Measurements from ENCODE around the gene APLP2.
A peak's percentile ranks its signal among the peaks of the same experiment; 100 is the strongest.
"Not testable (repeated sequence)": the region's sequence is repeated elsewhere in the genome, so short reads cannot be mapped to it uniquely, and the experiment has no call there.

The APLP2 gene

DNA sequence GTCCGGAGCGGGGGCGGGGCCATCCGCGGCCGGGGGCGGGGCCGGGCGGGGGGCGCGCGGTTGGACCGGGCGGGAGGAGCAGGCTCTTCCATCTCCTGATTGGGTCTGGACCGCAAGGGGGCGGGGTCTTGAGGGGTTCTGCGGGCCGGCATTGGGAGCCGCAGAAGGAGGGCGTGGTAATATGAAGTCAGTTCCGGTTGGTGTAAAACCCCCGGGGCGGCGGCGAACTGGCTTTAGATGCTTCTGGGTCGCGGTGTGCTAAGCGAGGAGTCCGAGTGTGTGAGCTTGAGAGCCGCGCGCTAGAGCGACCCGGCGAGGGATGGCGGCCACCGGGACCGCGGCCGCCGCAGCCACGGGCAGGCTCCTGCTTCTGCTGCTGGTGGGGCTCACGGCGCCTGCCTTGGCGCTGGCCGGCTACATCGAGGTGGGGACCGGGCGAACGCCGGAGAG, at the start of gene APLP2:
APLP2 (plus strand) TSS at position 236 of the 450 bp plus-strand sequence; CDS start at position 320, 84 bp downstream.
- peak; percentile 98 for DNase-seq

DNA sequence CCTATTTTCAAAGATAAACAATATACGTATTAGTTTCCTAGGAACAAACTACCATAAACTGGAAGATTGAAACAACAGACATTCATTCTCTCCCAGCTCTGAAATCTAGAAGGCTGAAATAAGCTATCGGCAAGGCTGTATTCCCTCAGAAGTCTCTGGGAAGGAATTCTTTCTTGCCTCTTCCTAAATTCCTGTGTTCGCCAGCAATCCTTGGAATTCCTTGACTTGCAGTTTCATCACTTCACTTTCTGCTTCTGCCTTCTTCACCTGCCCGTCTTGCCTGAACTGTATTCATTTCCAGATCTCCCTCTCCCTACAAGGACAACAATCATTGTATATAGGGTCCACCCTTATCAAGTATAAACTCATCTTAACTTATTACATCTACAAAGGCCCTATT, 49.4 kb upstream of the APLP2 start:
- DNase-seq: no peak

DNA sequence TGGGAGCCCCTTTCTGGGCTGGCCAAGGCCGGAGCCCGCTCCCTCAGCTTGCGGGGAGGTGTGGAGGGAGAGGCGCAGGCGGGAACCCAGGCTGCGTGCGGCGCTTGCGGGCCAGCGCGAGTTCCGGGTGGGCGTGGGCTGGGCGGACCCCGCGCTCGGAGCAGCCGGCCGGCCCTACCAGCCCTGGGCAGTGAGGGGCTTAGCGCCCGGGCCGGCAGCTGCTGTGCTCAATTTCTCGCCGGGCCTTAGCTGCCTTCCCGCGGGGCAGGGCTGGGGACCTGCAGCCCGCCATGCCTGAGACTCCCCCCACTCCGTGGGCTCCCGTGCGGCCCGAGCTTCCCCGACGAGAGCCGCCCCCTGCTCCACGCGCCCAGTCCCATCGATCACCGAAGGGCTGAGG, 48.1 kb upstream of the APLP2 start:
- not testable (repeated sequence) for DNase-seq

DNA sequence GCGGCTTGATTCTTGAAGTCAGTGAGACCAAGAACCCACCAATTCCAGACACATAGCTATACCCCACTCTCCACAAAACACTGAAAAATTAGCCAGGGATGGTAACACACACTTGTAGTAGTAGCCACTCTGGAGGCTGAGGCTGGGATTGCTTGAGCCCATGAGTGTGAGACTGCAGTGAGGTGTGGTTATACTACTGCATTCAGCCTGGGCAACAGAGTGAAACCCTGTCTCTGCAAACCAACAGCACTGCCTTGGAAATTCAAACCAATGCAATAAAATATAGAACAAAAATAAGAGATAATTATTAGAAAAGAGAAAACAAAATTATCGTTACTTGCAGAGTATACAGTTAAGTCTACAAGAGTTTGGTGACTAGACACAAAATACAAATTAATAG, 46.9 kb upstream of the APLP2 start:
- no peak for DNase-seq

DNA sequence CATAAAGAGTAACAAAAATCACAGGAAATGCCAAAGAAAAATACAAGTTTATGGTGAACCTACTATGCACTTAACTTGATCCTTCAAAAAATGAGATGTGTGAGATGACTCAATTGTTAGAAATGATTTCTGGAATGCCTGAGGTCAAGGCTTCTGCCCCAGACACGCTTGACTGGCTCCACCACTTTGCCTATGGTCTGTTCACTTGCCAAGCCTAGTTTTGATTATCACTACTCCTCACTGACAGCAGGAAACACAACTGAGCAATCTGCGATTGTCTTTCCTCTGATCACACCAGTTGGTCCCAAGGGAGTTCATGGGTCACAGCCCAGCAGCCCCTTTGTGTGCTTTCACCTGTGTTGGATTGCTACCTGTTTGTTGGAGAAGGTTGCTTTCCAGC, 46.5 kb upstream of the APLP2 start:
- no peak for DNase-seq

DNA sequence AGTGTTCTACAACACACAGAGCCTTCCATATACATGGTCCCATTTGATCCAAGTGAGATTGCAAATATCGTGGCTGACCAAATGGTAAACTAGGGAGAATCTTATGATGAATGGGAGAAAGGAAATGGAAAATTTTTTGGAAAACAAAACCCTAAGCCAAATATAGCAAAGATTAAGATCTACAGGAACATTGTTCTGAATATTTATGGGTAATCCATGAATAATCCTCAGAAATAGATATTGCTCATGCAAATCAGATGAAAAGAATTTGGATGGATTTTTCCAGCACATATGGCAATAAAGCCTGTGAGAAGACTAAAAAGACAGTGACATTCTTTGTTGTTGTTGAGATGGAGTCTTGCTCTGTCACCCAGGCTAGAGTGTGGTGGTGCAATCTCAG, 45.3 kb upstream of the APLP2 start:
- DNase-seq: no peak

DNA sequence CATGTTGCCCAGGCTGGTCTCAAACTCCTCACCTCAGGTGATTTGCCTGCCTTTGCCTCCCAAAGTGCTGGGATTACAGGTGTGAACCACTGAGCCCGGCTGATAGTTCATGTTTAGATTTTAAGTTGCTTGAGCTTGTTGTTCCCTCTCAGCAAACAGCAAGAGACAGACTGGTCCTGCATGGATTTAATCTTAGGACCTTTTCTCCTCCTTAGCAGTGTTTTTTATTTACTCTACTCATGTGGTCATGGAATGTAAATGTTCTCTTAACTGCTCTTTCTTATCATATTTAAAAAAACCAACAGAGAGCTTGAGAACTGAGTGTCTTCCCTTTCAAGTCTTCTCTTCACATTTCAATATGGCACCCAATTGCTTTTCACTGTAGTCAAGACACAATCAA, 44.3 kb upstream of the APLP2 start:
- DNase-seq: no peak

DNA sequence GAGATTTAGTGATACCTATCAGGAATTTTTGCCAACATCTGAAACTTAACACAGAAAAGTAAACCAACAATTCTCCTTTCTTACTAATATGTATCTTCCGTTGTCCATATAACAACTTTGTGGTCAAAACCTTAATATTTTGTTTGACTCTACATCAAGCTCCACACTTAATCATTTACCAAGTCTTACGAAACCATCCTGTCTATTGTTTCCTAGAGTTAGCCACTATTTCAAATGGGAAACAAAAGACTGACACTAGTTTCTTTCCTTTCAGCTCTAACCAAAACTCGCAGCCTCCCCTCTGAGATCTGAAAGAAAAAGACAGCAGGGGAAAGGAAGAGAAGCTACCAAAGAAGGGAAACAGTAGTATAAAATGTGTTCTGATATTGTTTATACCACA, 40.6 kb upstream of the APLP2 start:
- DNase-seq: no peak

DNA sequence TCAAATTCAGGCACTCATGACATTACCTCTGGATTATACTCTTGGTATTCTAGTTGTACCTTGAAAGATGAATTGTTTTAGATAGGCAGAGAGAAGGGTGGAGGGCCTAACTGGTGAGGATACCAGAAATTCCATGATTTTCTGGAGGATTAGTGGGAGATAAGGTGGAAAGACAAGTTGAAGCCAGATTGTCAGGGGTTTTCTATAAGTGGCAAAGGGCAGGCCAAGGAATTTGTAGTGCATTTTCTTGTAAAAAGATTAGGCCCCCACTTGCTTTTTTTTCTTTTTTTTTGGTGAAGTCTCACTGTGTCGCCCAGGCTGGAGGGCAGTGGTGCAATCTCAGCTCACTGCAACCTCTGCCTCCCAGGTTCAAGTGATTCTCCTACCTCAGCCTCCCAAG, 38.6 kb upstream of the APLP2 start:
- no peak for DNase-seq

DNA sequence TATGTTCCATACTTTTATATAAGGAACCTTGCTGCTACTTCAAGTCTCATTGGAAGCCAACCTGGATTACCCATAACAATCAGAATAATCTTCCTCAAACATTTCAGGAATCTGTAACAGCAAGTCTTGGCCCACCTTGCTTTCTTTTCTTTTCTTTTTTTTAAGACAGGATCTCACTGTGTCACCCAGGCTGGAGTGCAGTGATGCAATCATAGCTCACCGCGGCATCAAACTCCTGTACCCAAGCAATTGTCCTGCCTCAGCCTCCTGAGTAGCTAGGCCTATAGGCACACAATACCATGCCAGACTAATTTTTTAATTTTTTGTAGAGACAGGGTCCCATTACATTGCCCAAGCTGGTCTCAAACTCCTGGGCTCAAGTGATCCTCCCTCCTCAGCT, 37.7 kb upstream of the APLP2 start:
- DNase-seq: no peak

DNA sequence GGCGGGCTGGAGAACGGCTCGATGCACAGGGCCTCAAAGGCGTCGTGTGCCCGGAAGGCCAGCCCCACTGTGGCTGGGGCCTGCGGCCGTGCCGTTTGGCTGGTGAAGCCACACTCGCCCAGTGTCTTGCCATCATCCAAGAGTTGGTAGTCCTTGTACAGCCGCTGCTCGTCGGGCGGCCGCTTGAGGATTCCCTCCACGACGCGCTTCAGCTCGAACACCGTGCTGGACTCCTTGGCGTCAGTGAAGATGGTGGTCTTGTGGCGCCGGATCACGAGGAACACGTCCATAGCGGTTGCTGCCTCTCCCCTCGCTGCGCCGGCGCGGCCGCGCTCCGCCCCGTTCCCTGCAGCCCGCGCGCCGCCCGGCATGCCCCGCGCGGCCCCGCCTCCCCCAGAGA, 36.8 kb upstream of the APLP2 start:
- DNase-seq: no peak

DNA sequence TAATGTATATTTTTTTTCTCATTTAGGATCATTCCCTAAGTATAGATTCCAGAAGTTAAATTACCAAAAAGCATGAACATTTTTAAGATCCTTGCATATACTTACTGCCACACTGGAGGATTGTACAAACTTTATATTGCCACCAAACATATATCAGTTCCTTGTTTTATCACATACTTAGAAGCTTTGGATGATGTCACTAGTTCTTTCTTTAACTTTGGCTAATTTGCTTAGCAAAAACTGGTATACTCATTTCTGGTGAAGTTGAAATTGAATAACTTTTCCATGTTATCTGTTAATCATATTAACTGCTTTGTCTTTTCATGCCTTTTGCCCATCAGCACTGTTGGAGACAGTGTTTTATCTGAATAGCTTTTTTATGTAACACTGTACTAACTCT, 35.5 kb upstream of the APLP2 start:
- no peak for DNase-seq

DNA sequence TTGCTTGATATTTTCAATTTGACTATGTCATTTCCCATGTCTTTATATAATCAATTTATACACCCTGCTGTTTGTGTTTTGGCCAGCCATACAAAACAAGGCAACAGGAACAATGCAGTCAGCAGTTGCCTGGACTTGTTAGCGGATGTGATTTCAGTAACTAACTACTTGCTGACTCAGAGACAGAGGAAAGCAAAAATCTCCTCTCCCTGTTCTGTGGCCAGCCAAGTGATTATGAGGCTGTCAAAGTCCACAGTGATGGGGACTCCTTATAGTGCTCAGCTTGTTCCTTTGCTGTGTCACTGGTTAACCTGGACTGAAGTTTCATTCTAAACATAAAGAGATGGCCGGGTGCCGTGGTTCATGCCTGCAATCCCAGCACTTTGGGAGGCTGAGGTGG, 32.6 kb upstream of the APLP2 start:
- DNase-seq: no peak

DNA sequence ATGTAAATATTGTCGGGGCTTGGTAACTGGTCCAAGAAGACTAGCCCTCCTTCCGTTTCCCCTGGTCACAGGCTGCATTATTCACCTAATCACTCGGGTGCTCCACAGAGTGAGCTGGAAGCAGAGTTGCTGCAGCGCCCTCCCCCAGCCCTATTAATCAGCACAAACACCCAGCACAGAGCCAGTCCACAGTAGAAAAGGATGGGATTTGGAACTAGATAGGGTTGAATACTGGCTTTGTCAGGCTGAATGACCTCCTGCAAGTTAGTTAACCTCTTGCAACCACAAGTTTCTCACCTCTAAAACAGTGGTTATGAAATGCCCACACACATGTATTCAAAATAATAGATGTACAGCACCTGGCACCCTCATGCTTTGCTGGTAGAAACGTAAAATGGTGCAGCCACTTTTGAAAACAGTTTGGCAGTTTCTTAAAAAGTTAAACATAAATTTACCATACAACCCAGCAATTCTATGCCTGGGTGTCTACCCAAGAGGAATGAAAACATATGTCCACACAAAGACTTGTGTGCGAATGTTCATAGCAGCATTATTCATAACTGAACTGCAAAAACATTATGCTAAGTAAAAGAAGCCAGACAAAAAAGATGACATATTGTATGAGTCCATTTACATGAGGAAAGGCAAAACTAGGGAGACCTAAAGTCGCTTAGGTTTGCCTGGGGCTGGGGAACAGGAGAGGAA, 31.7 kb upstream of the APLP2 start:
- no peak for DNase-seq

DNA sequence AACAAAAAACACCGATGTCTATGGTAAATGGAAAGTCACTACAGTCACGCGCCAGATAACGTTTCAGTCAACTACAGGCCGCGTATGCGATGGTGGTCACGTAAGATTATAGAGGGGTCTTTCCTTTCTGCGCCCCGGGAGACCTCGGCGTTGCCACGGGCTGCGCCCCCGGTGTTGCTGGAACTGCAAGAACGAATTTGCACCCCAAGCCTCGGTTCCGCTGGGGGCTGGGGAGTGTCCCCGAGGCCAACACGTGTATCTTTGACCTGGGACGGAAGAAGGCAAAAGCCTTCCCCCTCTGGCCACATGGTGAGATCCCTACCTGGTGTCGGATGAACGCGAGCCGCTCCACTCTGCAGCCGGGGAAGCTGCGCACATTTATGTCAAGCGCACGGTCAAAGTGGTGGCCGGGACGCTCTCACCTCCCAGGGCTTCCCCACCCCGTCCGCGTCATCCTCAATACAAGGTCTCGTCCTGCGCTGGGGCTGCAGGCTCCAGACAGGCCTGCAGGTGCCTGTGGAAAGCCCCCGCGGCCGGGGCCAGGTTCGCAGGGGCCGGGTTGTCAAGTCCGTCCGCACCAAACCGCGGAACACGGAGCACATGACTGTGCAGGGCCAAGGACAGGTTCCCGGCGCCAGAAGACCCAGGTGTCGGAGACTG, 29.3 kb upstream of the APLP2 start:
- no peak for DNase-seq

DNA sequence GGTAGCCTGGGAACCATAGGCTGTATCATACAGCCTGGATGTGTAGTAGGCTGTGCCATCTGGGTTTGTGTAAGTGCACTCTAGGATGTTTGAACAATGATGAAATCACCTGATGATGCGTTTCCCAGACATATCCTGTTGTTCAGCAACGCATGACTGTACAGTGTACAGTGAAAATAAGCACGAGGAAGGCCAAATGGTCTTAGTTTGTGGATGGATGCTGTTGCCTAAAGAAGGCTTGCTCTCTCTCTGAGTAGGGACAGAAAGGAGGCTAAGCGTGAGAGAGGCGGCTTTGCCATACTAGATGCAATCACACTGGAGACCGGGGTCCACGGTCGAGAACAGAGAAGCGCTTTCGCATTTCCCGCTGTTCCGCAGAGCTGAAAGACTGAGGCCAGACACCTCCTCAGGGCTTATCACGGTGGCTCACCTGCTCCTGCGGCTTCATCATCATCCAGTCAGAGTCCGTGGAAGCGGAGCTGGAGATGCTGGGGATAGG, 27.6 kb upstream of the APLP2 start:
- DNase-seq: no peak

DNA sequence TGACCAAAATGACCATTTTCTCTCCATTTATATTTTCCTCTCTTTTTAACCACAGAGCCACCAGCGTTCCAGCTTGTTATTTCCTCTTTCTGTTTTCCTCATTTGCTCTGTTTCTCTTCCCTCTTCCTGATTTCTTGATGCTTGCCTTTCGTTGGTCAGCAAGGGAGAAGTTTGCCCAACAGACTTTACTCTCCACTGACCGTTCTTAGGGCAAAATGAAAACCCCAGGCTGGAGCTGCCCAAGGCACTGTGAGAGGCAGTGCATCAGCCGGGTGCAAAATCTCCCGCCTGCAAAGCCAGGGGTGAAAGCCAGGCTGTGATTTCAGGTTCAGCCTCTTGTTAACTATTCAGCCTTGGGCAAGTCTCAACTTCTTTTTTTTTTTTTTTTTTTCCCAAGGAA, 26.1 kb upstream of the APLP2 start:
- no peak for DNase-seq

DNA sequence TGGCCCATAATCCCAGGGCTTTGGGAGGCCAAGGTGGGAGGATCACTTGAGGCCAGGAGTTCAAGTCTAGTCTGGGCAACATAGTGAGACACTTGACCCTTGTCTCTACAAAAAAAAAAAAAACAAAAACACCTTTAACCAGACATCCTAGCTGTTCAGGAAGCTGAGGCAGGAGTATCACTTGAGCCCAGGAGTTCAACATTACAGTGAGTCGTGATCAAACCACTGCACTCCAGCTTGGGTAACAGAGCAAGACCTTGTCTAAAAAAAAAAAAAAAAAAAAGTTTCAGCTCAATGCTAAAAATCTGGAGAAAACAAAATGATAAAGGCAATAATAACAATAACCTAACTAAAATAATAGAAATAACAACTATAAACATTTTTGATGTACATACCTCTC, 22.6 kb upstream of the APLP2 start:
- no peak for DNase-seq

DNA sequence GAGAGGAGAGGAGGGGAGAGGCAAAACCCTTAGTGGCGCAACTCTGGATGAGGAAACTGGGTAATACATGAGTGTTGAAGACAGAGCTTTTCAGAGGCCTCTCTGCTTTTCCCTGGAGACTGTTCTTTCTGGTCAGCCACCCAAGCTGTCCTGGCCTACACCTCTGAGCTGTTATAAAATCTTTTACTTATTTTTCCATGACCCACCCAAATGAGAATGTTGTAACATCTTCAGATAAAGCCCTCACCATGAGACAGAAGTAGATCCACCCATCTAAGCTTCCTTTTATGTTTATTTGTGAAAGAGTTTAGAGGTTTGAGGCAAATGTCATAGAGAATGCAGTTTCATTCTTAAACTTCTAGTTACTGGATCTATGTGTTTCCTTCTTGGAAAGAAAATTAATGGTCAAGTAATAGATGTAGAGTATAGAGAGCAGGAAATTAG, 20.3 kb upstream of the APLP2 start:
- DNase-seq: peak; percentile 44

DNA sequence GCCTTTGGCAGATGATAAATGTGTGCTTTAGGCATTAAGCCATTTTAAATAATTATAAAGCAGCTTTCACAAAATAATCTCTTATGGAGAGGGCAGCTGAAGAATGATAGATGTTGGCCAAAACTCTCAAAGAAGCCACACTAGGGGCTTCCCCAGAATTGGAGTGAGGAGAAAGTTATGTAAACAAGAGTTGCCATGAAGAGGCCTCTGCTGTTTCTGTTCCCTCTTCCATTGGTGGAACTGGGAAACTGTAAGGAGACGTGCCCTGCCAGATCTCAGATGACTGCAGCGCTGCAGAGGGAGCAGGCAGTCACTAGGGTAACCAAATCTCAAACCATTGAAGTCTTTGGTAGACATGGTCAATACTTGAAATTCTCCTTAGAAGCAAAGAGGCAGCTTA, 19.4 kb upstream of the APLP2 start:
- DNase-seq: no peak

DNA sequence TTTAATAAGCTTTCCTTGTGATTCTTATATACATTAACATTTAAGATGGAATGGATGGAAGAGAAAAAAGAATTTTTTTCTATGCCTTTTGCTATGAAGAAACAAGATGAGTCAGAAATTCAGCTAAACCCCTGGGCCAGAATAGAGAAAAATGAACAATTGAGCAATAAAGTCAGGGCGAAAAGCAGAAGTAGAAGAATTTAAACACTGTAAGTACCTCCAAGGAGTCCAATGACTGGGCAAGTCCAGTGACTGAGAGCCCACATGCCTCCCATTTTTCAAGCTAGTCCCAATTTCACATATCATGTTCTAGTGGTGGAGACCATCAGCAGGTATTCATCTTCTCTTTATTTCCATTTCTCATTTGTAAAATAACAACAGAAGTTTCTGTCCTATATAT, 18.6 kb upstream of the APLP2 start:
- no peak for DNase-seq

DNA sequence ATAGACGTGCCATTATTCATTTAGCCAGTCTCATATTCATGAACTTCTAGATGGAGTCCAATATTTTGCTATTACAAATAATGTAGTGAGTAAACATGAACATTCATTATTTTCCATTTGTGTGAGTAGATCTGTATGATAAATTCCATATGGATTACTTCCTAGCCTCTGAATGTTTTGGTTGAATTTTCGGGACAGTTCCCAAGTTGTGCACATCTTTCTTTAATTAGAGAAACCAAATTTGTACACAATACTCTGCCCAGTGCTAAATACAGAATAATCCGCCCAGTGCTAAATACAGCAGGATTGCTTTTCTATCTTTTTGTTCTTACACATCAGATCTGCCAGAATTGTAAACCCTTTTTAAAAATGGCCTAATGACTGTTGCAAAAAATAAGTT, 17.1 kb upstream of the APLP2 start:
- DNase-seq: no peak

DNA sequence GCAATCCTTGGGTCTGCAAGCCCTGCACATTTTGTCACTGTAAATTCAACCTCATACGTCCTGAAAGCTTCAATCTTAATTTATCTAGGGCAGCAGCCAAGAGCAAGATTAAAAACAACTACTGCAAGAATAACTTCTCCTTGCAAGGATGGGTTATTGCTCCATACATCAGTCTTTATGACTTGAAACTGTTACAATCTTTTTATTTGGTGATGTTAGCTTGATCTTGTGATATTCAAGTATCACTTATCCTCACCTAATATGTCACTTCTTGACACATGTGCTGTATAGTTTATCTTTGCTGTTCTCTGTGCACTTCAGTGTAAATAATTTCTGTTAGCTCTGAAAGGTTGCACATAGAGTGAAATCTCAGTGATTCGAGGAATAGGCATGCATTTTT, 14.7 kb upstream of the APLP2 start:
- DNase-seq: no peak

DNA sequence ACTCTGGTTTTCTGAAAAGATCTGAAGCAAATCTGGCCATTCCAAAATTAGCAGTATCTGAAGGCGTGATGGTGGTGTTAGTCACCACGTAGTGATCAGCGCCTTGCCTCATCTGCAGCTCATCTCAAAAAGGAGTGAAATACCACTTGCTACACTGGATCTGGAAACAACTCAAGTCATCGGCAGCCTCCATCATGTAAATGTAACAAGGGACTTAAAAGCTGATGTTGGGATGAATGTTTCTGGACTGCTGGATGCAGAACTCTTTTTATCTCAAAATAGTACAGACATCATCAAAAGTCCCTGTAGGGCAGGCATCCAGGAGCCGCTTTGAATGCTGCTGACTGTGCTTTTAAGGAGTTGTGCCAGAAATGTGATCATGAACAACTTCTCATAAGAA, 14.1 kb upstream of the APLP2 start:
- no peak for DNase-seq

DNA sequence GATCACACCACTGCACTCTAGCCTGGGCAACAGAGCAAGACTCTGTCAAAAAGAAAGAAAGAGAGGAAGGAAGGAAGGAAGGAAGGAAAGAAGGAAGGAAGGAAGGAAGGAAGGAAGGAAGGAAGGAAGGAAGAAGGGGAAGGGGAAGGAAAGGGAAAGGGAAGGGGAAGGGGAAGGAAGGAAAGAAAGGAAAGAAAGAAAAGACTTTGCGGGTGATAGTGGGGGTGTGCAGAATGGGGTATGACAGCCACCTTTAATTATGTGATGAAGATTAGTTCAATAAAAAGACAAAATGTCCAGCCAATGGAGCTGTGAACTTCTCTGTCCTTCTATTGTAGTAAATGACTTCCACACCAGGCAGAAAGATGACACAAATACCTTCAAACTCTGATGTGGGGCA, 8.7 kb upstream of the APLP2 start:
- DNase-seq: no peak
